H1 (cell line): ENCODE data around the gene SIGLEC10. TPM values are rescaled to one million over a fixed set of nuclear protein-coding genes. Genes with fewer than 3 reads are reported as not detected.

Source experiments
- EGR1 ChIP-seq: IDR thresholded peaks from 2 replicates; pipeline ENCODE4 v1.6.1; 2011; ENCODE audit warnings: low read depth, low read length, borderline replicate concordance
- HDAC2 ChIP-seq, 2 experiments: fragments of 300-600 bp in 1 of 2; sonication (generic) in 1 of 2; IDR thresholded peaks; 2 replicates each; pipeline ENCODE4 v1.6.1; 2011 to 2012; ENCODE audit warnings: low read depth in 2 of 2, low read length in 2 of 2, mild to moderate bottlenecking in 2 of 2, moderate library complexity in 2 of 2, borderline replicate concordance in 1 of 2, inconsistent platforms in 1 of 2
- JUND ChIP-seq: IDR thresholded peaks from 2 replicates; pipeline ENCODE4 v1.6.1; 2011; ENCODE audit warnings: mild to moderate bottlenecking, improper control_type of control experiment, low read length
- NANOG ChIP-seq: IDR thresholded peaks from 2 replicates; pipeline ENCODE4 v1.6.1; 2011; ENCODE audit warnings: low read length, low read depth, mild to moderate bottlenecking, inconsistent platforms; ENCODE audit not compliant: insufficient read depth, poor library complexity, severe bottlenecking
- NRF1 ChIP-seq: IDR thresholded peaks from 2 replicates; pipeline ENCODE4 v1.6.1; 2011; ENCODE audit warnings: mild to moderate bottlenecking, low read depth, low read length, improper control_type of control experiment
- polyA plus RNA-seq, 7 experiments: library from polyadenylated mRNA; depleted of rRNA in 3 of 7; stranded (reverse) in 5 of 7; unstranded in 2 of 7; fragments of >200 nt in 5 of 7; fragments of 200-250 nt in 2 of 7; gene quantifications; 1 replicate in 5 of 7; 2 replicates in 1 of 7; 4 replicates in 1 of 7; pipeline versions ENCODE4 v1.2.1 to v1.2.3, GENCODE V29; 2011 to 2013; ENCODE audit warnings: missing spikeins in 2 of 7, mixed read lengths in 2 of 7
- total RNA-seq: library from RNA; stranded (reverse); fragmentation: NEBNext Ultra II Directional; extraction: Animal tissue kit (Norgen Biotek cat#: 25700); gene quantifications from 2 replicates; pipeline ENCODE4 v1.2.1, GENCODE V29; 2021
- TF ChIP-seq, protein P1 (sequence below): IDR thresholded peaks from 2 replicates; pipeline ENCODE4 v1.6.1; 2012; ENCODE audit warnings: low read length, inconsistent platforms

SIGLEC10 gene
- total and polyA plus RNA-seq, 2 of the 8 experiments (the other 6 are each of a cell fraction or from before 2014, with no cell fraction given): 0.06 TPM; not detected in 1

DNA sequence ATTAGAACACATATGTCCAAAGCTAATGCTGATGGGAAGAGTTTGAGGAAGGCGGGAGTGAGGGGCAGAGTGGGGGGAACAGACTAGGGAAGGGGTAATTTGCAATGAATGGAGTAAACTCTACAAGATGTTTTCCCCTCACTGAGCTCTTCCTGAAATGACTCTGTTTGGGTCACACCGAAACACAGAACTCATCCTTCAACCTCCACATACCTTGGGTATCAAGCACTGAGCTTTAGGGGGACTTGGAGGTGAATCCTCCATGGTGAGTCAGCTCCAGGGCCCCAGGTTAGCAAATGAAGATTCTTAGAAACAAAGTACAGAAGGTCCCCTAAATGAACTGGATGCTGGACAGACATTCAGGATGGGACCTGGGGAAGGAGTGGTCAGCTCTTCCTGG lies 1.3 kb upstream of the SIGLEC10 start (continued):
- no peak for TF ChIP-seq EGR1
- TF ChIP-seq JUND: no peak
- TF ChIP-seq, protein P1, sequence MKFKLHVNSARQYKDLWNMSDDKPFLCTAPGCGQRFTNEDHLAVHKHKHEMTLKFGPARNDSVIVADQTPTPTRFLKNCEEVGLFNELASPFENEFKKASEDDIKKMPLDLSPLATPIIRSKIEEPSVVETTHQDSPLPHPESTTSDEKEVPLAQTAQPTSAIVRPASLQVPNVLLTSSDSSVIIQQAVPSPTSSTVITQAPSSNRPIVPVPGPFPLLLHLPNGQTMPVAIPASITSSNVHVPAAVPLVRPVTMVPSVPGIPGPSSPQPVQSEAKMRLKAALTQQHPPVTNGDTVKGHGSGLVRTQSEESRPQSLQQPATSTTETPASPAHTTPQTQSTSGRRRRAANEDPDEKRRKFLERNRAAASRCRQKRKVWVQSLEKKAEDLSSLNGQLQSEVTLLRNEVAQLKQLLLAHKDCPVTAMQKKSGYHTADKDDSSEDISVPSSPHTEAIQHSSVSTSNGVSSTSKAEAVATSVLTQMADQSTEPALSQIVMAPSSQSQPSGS: no peak
- TF ChIP-seq HDAC2 (IDR thresholded peaks at IDR 0.05; ENCODE audit: borderline replicate concordance in 1 of 2, low read depth in 2 of 2, low read length in 2 of 2): no peak
- TF ChIP-seq NRF1: no peak
- TF ChIP-seq NANOG: no peak
